ENCODE results near the gene ANO9. TPM values are rescaled to one million over a fixed set of nuclear protein-coding genes. Genes with fewer than 3 reads are reported as not detected.
A peak's percentile ranks its signal among the peaks of the same experiment; 100 is the strongest.

ANO9 gene
- total and polyA plus RNA-seq, 9 donors, result 0.09 to 5.6 (median 0.37) TPM

GRCh38 chr11:409008-409599 lies 32.7 kb downstream of the ANO9 start:
- H3K27me3 ChIP-seq (ENCODE audit: control insufficient read depth, insufficient read depth, low read length), result peaks cover 22% of the 10 kb centered on the region
- 87% methylated on average over 5 of the region's 7 CpGs for WGBS (ENCODE audit: insufficient coverage)
- H3K27ac ChIP-seq (ENCODE audit: low read length), result no peak overlapping the region

GRCh38 chr11:408154-409007 lies 33.4 kb downstream of the ANO9 start:
- H3K27ac ChIP-seq (ENCODE audit: low read length), result no peak overlapping the region
- 81% methylated on average over 15 of the region's 15 CpGs for WGBS (ENCODE audit: insufficient coverage)
- peaks cover 15% of the 10 kb centered on the region for H3K4me1 ChIP-seq (ENCODE audit: control insufficient read depth, insufficient read depth, low read length)
- no peak for DNase-seq
- H3K27me3 ChIP-seq (ENCODE audit: control insufficient read depth, insufficient read depth, low read length), result peaks cover 24% of the 10 kb centered on the region
- H3K36me3 ChIP-seq (ENCODE audit: control insufficient read depth, insufficient read depth, low read length), result no peaks in the 10 kb centered on the region
- H3K9me3 ChIP-seq (replicated peaks; ENCODE audit: control insufficient read depth, low read depth, low read length), result no peaks in the 10 kb centered on the region
- no peak overlapping the region for H3K4me3 ChIP-seq (ENCODE audit: low read length)

More at GRCh38 chr11:409008-409599, 32.7 kb downstream of the ANO9 start:
- Histone ChIP-seq H3K9me3 (replicated peaks; ENCODE audit: control insufficient read depth, low read depth, low read length) (no peaks in the 10 kb centered on the region), H3K4me1 (ENCODE audit: control insufficient read depth, insufficient read depth, low read length) (peaks cover 15% of the 10 kb centered on the region), H3K36me3 (ENCODE audit: control insufficient read depth, insufficient read depth, low read length) (no peaks in the 10 kb centered on the region), H3K4me3 (ENCODE audit: low read length) (no peak overlapping the region)
- DNase-seq, result no peak

- peaks cover 20% of the 10 kb centered on the region for H3K27me3 ChIP-seq (ENCODE audit: control insufficient read depth, insufficient read depth, low read length)
- WGBS (ENCODE audit: insufficient coverage), result 59% methylated on average over 24 of the region's 28 CpGs
- H3K27ac ChIP-seq (ENCODE audit: low read length), result no peak overlapping the region
- no peaks in the 10 kb centered on the region for H3K9me3 ChIP-seq (replicated peaks; ENCODE audit: control insufficient read depth, low read depth, low read length)
- no peak overlapping the region for H3K4me3 ChIP-seq (ENCODE audit: low read length)
- no peak for DNase-seq
- H3K4me1 ChIP-seq (ENCODE audit: control insufficient read depth, insufficient read depth, low read length), result peaks cover 15% of the 10 kb centered on the region
- H3K36me3 ChIP-seq (ENCODE audit: control insufficient read depth, insufficient read depth, low read length), result no peaks in the 10 kb centered on the region
Measured at GRCh38 chr11:407651-408123, 34.1 kb downstream of the ANO9 start.

- Histone ChIP-seq H3K36me3 (ENCODE audit: control insufficient read depth, insufficient read depth, low read length) (no peaks in the 10 kb centered on the region), H3K27ac (ENCODE audit: low read length) (no peak overlapping the region), H3K27me3 (ENCODE audit: control insufficient read depth, insufficient read depth, low read length) (peaks cover 19% of the 10 kb centered on the region), H3K4me3 (ENCODE audit: low read length) (peak overlapping the region; percentile 53), H3K9me3 (replicated peaks; ENCODE audit: control insufficient read depth, low read depth, low read length) (no peaks in the 10 kb centered on the region), H3K4me1 (ENCODE audit: control insufficient read depth, insufficient read depth, low read length) (peaks cover 15% of the 10 kb centered on the region)
- peak; percentile 76 for DNase-seq
- WGBS (ENCODE audit: insufficient coverage), result 5% methylated on average over 55 of the region's 91 CpGs
Measured at GRCh38 chr11:406796-407650, 34.8 kb downstream of the ANO9 start.

GRCh38 chr11:405954-406795 lies 35.6 kb downstream of the ANO9 start:
- no peak for DNase-seq
- Histone ChIP-seq H3K9me3 (replicated peaks; ENCODE audit: control insufficient read depth, low read depth, low read length) (no peaks in the 10 kb centered on the region), H3K27ac (ENCODE audit: low read length) (no peak overlapping the region), H3K36me3 (ENCODE audit: control insufficient read depth, insufficient read depth, low read length) (no peaks in the 10 kb centered on the region), H3K4me1 (ENCODE audit: control insufficient read depth, insufficient read depth, low read length) (peaks cover 15% of the 10 kb centered on the region), H3K4me3 (ENCODE audit: low read length) (peak overlapping the region; percentile 53), H3K27me3 (ENCODE audit: control insufficient read depth, insufficient read depth, low read length) (peaks cover 19% of the 10 kb centered on the region)
- 56% methylated on average over 40 of the region's 47 CpGs for WGBS (ENCODE audit: insufficient coverage)

GRCh38 chr11:405323-405953 lies 36.4 kb downstream of the ANO9 start:
- peaks cover 19% of the 10 kb centered on the region for H3K27me3 ChIP-seq (ENCODE audit: control insufficient read depth, insufficient read depth, low read length)
- DNase-seq, result no peak
- no peaks in the 10 kb centered on the region for H3K36me3 ChIP-seq (ENCODE audit: control insufficient read depth, insufficient read depth, low read length)
- WGBS (ENCODE audit: insufficient coverage), result 55% methylated on average over 11 of the region's 17 CpGs
- H3K27ac ChIP-seq (ENCODE audit: low read length), result no peak overlapping the region
- H3K4me3 ChIP-seq (ENCODE audit: low read length), result no peak overlapping the region
- H3K4me1 ChIP-seq (ENCODE audit: control insufficient read depth, insufficient read depth, low read length), result peaks cover 15% of the 10 kb centered on the region
- no peaks in the 10 kb centered on the region for H3K9me3 ChIP-seq (replicated peaks; ENCODE audit: control insufficient read depth, low read depth, low read length)

GRCh38 chr11:404551-405264 lies 37.1 kb downstream of the ANO9 start:
- 89% methylated on average over 8 of the region's 14 CpGs for WGBS (ENCODE audit: insufficient coverage)
- no peak for DNase-seq
- Histone ChIP-seq H3K27me3 (ENCODE audit: control insufficient read depth, insufficient read depth, low read length) (peaks cover 25% of the 10 kb centered on the region), H3K27ac (ENCODE audit: low read length) (no peak overlapping the region), H3K4me1 (ENCODE audit: control insufficient read depth, insufficient read depth, low read length) (peaks cover 15% of the 10 kb centered on the region), H3K36me3 (ENCODE audit: control insufficient read depth, insufficient read depth, low read length) (no peaks in the 10 kb centered on the region), H3K9me3 (replicated peaks; ENCODE audit: control insufficient read depth, low read depth, low read length) (no peaks in the 10 kb centered on the region), H3K4me3 (ENCODE audit: low read length) (no peak overlapping the region)

GRCh38 chr11:403761-404431 lies 37.9 kb downstream of the ANO9 start:
- peaks cover 3% of the 10 kb centered on the region for H3K9me3 ChIP-seq (replicated peaks; ENCODE audit: control insufficient read depth, low read depth, low read length)
- H3K4me3 ChIP-seq (ENCODE audit: low read length), result no peak overlapping the region
- peaks cover 30% of the 10 kb centered on the region for H3K27me3 ChIP-seq (ENCODE audit: control insufficient read depth, insufficient read depth, low read length)
- H3K4me1 ChIP-seq (ENCODE audit: control insufficient read depth, insufficient read depth, low read length), result peaks cover 15% of the 10 kb centered on the region
- WGBS (ENCODE audit: insufficient coverage), result 86% methylated on average over 24 of the region's 27 CpGs
- no peaks in the 10 kb centered on the region for H3K36me3 ChIP-seq (ENCODE audit: control insufficient read depth, insufficient read depth, low read length)
- DNase-seq, result no peak
- no peak overlapping the region for H3K27ac ChIP-seq (ENCODE audit: low read length)
